A549 (cell line): ENCODE measurements around the gene MAX. TPM values are rescaled to one million over a fixed set of nuclear protein-coding genes. Genes with fewer than 3 reads are reported as not detected.

ENCODE experiments used
- ATAC-seq, 2 experiments: fragments of 200-7000 bp in 1 of 2; fragments of >200 bp in 1 of 2; cut with Nextera tagmentation in 1 of 2; cut with Tn5 transposase in 1 of 2; 3 replicates each; pipeline versions ENCODE4 v1.8.0 to v1.9.1; 2018 to 2020; ENCODE audit warnings: mild to moderate bottlenecking in 1 of 2, moderate library complexity in 1 of 2
- CTCF ChIA-PET: fragments of 300-600 bp; sonication (Branson Sonifier 250); formaldehyde crosslinking; extraction: SDS; loops from one replicate; lab custom pipeline; 2021; ENCODE audit warnings: antibody characterized with exemption, inconsistent platforms; lab: Yijun Ruan, JAX
- POLR2A ChIA-PET: fragments of 350-600 bp; formaldehyde crosslinking; extraction: SDS; loops from one replicate; lab custom pipeline; 2021; ENCODE audit warnings: antibody characterized with exemption, inconsistent platforms; lab: Yijun Ruan, JAX
- DNase-seq, 2 experiments: peaks; one replicate each; pipeline versions ENCODE4 v3.0.0 to v3.0.0-alpha.2; 2011 to 2016; ENCODE audit warnings: low read depth in 1 of 2, low spot score in 1 of 2
- FAIRE-seq: peaks from 2 replicates; lab custom pipeline; 2011; peaks lifted over from hg19 to GRCh38; lab: Jason Lieb, UNC
- H3K27ac ChIP-seq, 2 experiments: fragments of >200 bp; sonication (Bioruptor Twin); formaldehyde crosslinking; 3 replicates each; pipeline ENCODE4 v1.5.1; 2016 to 2017
- H3K4me1 ChIP-seq: fragments of >200 bp; sonication (Bioruptor Twin); formaldehyde crosslinking; 3 replicates; pipeline ENCODE4 v1.6.1; 2016
- H3K4me2 ChIP-seq: fragments of >200 bp; sonication (Bioruptor Twin); formaldehyde crosslinking; 3 replicates; pipeline ENCODE4 v1.6.1; 2016
- H3K4me3 ChIP-seq: fragments of >200 bp; sonication (Bioruptor Twin); formaldehyde crosslinking; 3 replicates; pipeline ENCODE4 v1.5.1; 2016
- H3K9me3 ChIP-seq: fragments of >200 bp; sonication (Bioruptor Twin); formaldehyde crosslinking; 3 replicates; pipeline ENCODE4 v1.6.1; 2016
- BHLHE40 ChIP-seq: IDR thresholded peaks from 2 replicates; pipeline ENCODE4 v1.6.1; 2012; ENCODE audit warnings: low read depth, low read length, inconsistent platforms
- CHD4 ChIP-seq: fragments of 200-600 bp; sonication (generic); IDR thresholded peaks from 2 replicates; pipeline ENCODE4 v1.6.1; 2016; ENCODE audit warnings: antibody characterized with exemption, mild to moderate bottlenecking, borderline replicate concordance
- FOSB ChIP-seq: fragments of 250-450 bp; sonication (Bioruptor Pico); IDR thresholded peaks from 2 replicates; pipeline ENCODE4 v1.5.0; 2020; ENCODE audit warnings: mild to moderate bottlenecking, moderate library complexity
- GATA3 ChIP-seq: IDR thresholded peaks from 2 replicates; pipeline ENCODE4 v1.6.1; 2012; ENCODE audit warnings: borderline replicate concordance
- HEYL ChIP-seq: fragments of 250-450 bp; sonication (Bioruptor Pico); IDR thresholded peaks from 2 replicates; pipeline ENCODE4 v1.8.0; 2021; ENCODE audit warnings: mild to moderate bottlenecking, moderate library complexity
- HOXB13 ChIP-seq: fragments of 250-450 bp; sonication (Bioruptor Pico); IDR thresholded peaks from 2 replicates; pipeline ENCODE4 v1.5.0; 2020; ENCODE audit warnings: low read depth, mild to moderate bottlenecking, moderate library complexity
- JUN ChIP-seq, 2 experiments: fragments of >200 bp; sonication (Bioruptor Twin); formaldehyde crosslinking; IDR thresholded peaks; 2 replicates in 1 of 2; 3 replicates in 1 of 2; pipeline ENCODE4 v1.6.1; 2016 to 2017
- KDM1A ChIP-seq: fragments of 200-600 bp; sonication (generic); IDR thresholded peaks from 2 replicates; pipeline ENCODE4 v1.6.1; 2016; ENCODE audit warnings: low read depth, mild to moderate bottlenecking
- MAFK ChIP-seq: fragments of 450-650 bp; IDR thresholded peaks from 2 replicates; pipeline ENCODE4 v1.6.1; 2014; ENCODE audit not compliant: partially characterized antibody
- MAX ChIP-seq: IDR thresholded peaks from 2 replicates; pipeline ENCODE4 v1.6.1; 2012
- MAZ ChIP-seq: fragments of 150-350 bp; IDR thresholded peaks from 2 replicates; pipeline ENCODE4 v1.6.1; 2014; ENCODE audit warnings: antibody characterized with exemption, low read depth, low read length, borderline replicate concordance
- MYC ChIP-seq: IDR thresholded peaks from 2 replicates; pipeline ENCODE4 v1.6.1; 2012; ENCODE audit warnings: mild to moderate bottlenecking, inconsistent platforms, low read length, improper control_type of control experiment, borderline replicate concordance
- NPAS2 ChIP-seq: fragments of 250-450 bp; sonication (Bioruptor Pico); IDR thresholded peaks from 2 replicates; pipeline ENCODE4 v1.8.0; 2022; ENCODE audit warnings: mild to moderate bottlenecking, moderate library complexity, borderline replicate concordance
- PHF8 ChIP-seq: fragments of 200-600 bp; sonication (generic); IDR thresholded peaks from 2 replicates; pipeline ENCODE4 v1.6.1; 2016; ENCODE audit warnings: low read depth, mild to moderate bottlenecking, antibody characterized with exemption, moderate library complexity, borderline replicate concordance
- POLR2A ChIP-seq: IDR thresholded peaks from 2 replicates; pipeline ENCODE4 v1.6.1; 2012; ENCODE audit warnings: mild to moderate bottlenecking, low read length
- RAD21 ChIP-seq, 2 experiments: fragments of >200 bp in 1 of 2; sonication (Bioruptor Twin) in 1 of 2; formaldehyde crosslinking in 1 of 2; IDR thresholded peaks in 1 of 2; conservative IDR thresholded peaks in 1 of 2; 2 replicates in 1 of 2; 3 replicates in 1 of 2; pipeline ENCODE4 v1.6.1; 2012 to 2018; ENCODE audit warnings: inconsistent platforms in 1 of 2
- TFCP2L1 ChIP-seq: fragments of 250-450 bp; sonication (Bioruptor Pico); IDR thresholded peaks from 2 replicates; pipeline ENCODE4 v1.5.0; 2021; ENCODE audit warnings: mild to moderate bottlenecking
- TP53 ChIP-seq: fragments of 250-450 bp; sonication (Bioruptor Pico); IDR thresholded peaks from 2 replicates; pipeline ENCODE4 v1.5.0; 2021; ENCODE audit warnings: mild to moderate bottlenecking, moderate library complexity
- USF2 ChIP-seq: fragments of 450-650 bp; IDR thresholded peaks from 2 replicates; pipeline ENCODE4 v1.6.1; 2014; ENCODE audit warnings: antibody characterized with exemption
- ZC3H11A ChIP-seq: fragments of 450-650 bp; IDR thresholded peaks from 2 replicates; pipeline ENCODE4 v1.6.1; 2014; ENCODE audit warnings: antibody characterized with exemption, mild to moderate bottlenecking
- ZFP36 ChIP-seq: fragments of 450-650 bp; IDR thresholded peaks from 2 replicates; pipeline ENCODE4 v1.6.1; 2014; ENCODE audit warnings: borderline replicate concordance; ENCODE audit not compliant: partially characterized antibody
- ZNF302 ChIP-seq: fragments of 250-450 bp; sonication (Bioruptor Pico); IDR thresholded peaks from 2 replicates; pipeline ENCODE4 v1.9.0; 2021; ENCODE audit warnings: inconsistent platforms, mild to moderate bottlenecking, moderate library complexity
- WGBS: methylation state at CpG from one replicate; pipeline ENCODE4 v1.1.6; 2017; ENCODE audit errors: missing lambda C conversion rate; 5-methylcytosine and 5-hydroxymethylcytosine counted together
- polyA minus RNA-seq: library from RNA; depleted of rRNA, polyadenylated mRNA; stranded (reverse); fragments of >200 nt; gene quantifications from 2 replicates; pipeline ENCODE4 v1.2.3, GENCODE V29; 2011; rRNA and poly(A)+ RNA removed
- polyA plus RNA-seq, 4 experiments: library from polyadenylated mRNA; depleted of rRNA in 3 of 4; stranded (reverse); fragments of >200 nt; fragmentation: RNase III in 1 of 4; extraction: RNeasy Plus Mini Kit Qiagen cat#74134 plus additional on column Dnase treatment in 1 of 4; gene quantifications; 2 replicates in 3 of 4; 3 replicates in 1 of 4; pipeline ENCODE4 v1.2.3, GENCODE V29; 2011 to 2017
- TF ChIP-seq, protein P1 (sequence below): IDR thresholded peaks from 2 replicates; pipeline ENCODE4 v1.6.1; 2012
- TF ChIP-seq, protein P2 (sequence below): fragments of >200 bp; sonication (Bioruptor Twin); formaldehyde crosslinking; IDR thresholded peaks from 3 replicates; pipeline ENCODE4 v1.6.1; 2016
- TF ChIP-seq, protein P3 (sequence below): IDR thresholded peaks from 2 replicates; pipeline ENCODE4 v1.6.1; 2012; ENCODE audit warnings: low read depth, borderline replicate concordance

The MAX gene
- polyA plus RNA-seq (2011; rRNA removed): 42.9 and 53.2 TPM in 2 replicates
- 52.0 and 56.1 TPM in 2 replicates for polyA plus RNA-seq (2012; cell fraction: cytosol; rRNA removed)
- 23.0 and 24.0 TPM in 2 replicates for polyA plus RNA-seq (2012; cell fraction: nucleus; rRNA removed)
- 37.3 to 44.0 TPM (median 37.5 TPM) in 3 replicates for polyA plus RNA-seq (2017; fragmentation: RNase III; extraction: RNeasy Plus Mini Kit Qiagen cat#74134 plus additional on column Dnase treatment)
- 35.6 and 39.4 TPM in 2 replicates for polyA minus RNA-seq

GRCh38 chr14:65102441-65103149, at the start of gene MAX:
TSS of gene MAX (minus strand) at chr14:65102517. CDS start at chr14:65102339, 178 bp downstream.
- no peaks in the 10 kb centered on the region for H3K9me3 ChIP-seq
- H3K4me1 ChIP-seq: peaks cover 8% of the 10 kb centered on the region; the same call in 1 of the 3 replicates
- ChIA-PET CTCF (interaction anchor here (0.6 to 1.8 kb wide), 5 partner anchors 9 to 431 kb away, joined by 3 to 5 read pairs (median 4); no protein-coding TSS in a partner anchor), POLR2A (interaction anchor here (0.6 to 2.1 kb wide), 11 partner anchors 9 to 760 kb away, joined by 3 to 21 read pairs (median 4); partner anchors contain the start of gene FUT8)
- peak; percentile 96 to 98 for DNase-seq
- H3K4me2 ChIP-seq: peak within 1 kb of the TSS; percentile 77
- no peak for FAIRE-seq
- peak within 1 kb of the TSS; percentile 95 for H3K4me3 ChIP-seq
- TF ChIP-seq PHF8: peak; percentile 39
- peak in 1 of 2 experiments; percentile 67; a peak in 3 of 5 replicates for TF ChIP-seq JUN (IDR thresholded peaks at IDR 0.05)
- TF ChIP-seq, protein P1, sequence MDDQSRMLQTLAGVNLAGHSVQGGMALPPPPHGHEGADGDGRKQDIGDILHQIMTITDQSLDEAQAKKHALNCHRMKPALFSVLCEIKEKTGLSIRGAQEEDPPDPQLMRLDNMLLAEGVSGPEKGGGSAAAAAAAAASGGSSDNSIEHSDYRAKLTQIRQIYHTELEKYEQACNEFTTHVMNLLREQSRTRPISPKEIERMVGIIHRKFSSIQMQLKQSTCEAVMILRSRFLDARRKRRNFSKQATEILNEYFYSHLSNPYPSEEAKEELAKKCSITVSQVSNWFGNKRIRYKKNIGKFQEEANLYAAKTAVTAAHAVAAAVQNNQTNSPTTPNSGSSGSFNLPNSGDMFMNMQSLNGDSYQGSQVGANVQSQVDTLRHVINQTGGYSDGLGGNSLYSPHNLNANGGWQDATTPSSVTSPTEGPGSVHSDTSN: no peak
- TF ChIP-seq MYC: peak; percentile 90
- TF ChIP-seq MAZ: peak; percentile 54; the same call in 1 of the 2 replicates
- no peak for TF ChIP-seq MAFK
- no peak for TF ChIP-seq TP53
- peak; percentile 72 for TF ChIP-seq NPAS2 (CRISPR knock-in tag)
- TF ChIP-seq HOXB13: peak; percentile 30; the same call in 1 of the 2 replicates
- TF ChIP-seq USF2: peak; percentile 95
- peak; percentile 98 for TF ChIP-seq MAX
- TF ChIP-seq ZC3H11A: no peak
- TF ChIP-seq TFCP2L1: no peak
- TF ChIP-seq POLR2A: peak; percentile 65
- TF ChIP-seq, protein P2, sequence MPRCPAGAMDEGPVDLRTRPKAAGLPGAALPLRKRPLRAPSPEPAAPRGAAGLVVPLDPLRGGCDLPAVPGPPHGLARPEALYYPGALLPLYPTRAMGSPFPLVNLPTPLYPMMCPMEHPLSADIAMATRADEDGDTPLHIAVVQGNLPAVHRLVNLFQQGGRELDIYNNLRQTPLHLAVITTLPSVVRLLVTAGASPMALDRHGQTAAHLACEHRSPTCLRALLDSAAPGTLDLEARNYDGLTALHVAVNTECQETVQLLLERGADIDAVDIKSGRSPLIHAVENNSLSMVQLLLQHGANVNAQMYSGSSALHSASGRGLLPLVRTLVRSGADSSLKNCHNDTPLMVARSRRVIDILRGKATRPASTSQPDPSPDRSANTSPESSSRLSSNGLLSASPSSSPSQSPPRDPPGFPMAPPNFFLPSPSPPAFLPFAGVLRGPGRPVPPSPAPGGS: peak; percentile 38; the same call in 1 of the 3 replicates
- no peak for TF ChIP-seq KDM1A
- no peak for TF ChIP-seq ZNF302 (CRISPR knock-in tag)
- TF ChIP-seq GATA3: no peak; the same call in 1 of the 2 replicates
- TF ChIP-seq, protein P3, sequence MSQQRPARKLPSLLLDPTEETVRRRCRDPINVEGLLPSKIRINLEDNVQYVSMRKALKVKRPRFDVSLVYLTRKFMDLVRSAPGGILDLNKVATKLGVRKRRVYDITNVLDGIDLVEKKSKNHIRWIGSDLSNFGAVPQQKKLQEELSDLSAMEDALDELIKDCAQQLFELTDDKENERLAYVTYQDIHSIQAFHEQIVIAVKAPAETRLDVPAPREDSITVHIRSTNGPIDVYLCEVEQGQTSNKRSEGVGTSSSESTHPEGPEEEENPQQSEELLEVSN: peak; percentile 85
- TF ChIP-seq BHLHE40: peak; percentile 55
- TF ChIP-seq CHD4: no peak
- under 1% methylated on average over 35 of the region's 61 CpGs for WGBS
- peak within 1 kb of the TSS; percentile 85 to 92 for H3K27ac ChIP-seq
- ATAC-seq: peak; percentile 93 to 96

GRCh38 chr14:65151609-65151956, 49.3 kb upstream of the MAX start:
- no peak overlapping the region for H3K27ac ChIP-seq
- no peak for FAIRE-seq
- TF ChIP-seq ZFP36 (no peak), RAD21 (conservative IDR thresholded peaks at IDR 0.05 in 1 of 2, IDR thresholded peaks at IDR 0.05 in 1 of 2) (no peak), FOSB (CRISPR knock-in tag) (no peak), HEYL (no peak)
- no peak overlapping the region for H3K4me3 ChIP-seq
- H3K9me3 ChIP-seq: no peaks in the 10 kb centered on the region
- ChIA-PET CTCF (interaction anchor here (1.0 to 6.5 kb wide), 2 partner anchors 13 to 673 kb away, joined by 4 to 40 read pairs; no protein-coding TSS in a partner anchor), POLR2A (no interaction called here)
- no peak for ATAC-seq
- no peaks in the 10 kb centered on the region for H3K4me1 ChIP-seq
- no peak for DNase-seq
- 84% methylated on average over 6 of the region's 6 CpGs for WGBS
- H3K4me2 ChIP-seq: no peak overlapping the region
